Mesenchymal stem cell (in vitro differentiated cells and primary cell): Measurements from ENCODE around the gene HKDC1.
A peak's percentile ranks its signal among the peaks of the same experiment; 100 is the strongest.

Source experiments
- DNase-seq: peaks from one replicate; pipeline ENCODE4 v3.0.0-alpha.2; 2013
- H2AFZ ChIP-seq: one replicate; pipeline ENCODE4 v1.6.1; 2013; ENCODE audit warnings: low read depth, mild to moderate bottlenecking, control low read depth, inconsistent platforms, low read length, moderate library complexity
- H2AK5ac ChIP-seq: 2 replicates; pipeline ENCODE4 v1.6.1; 2013; ENCODE audit warnings: low read length, moderate library complexity, mild to moderate bottlenecking, inconsistent platforms; ENCODE audit not compliant: severe bottlenecking
- H2BK120ac ChIP-seq: one replicate; pipeline ENCODE4 v1.6.1; 2013; ENCODE audit warnings: low read depth, mild to moderate bottlenecking, inconsistent platforms, low read length, moderate library complexity
- H2BK12ac ChIP-seq, 2 experiments: one replicate each; pipeline ENCODE4 v1.6.1; 2013; ENCODE audit warnings: inconsistent platforms in 2 of 2, low read length in 2 of 2, mild to moderate bottlenecking in 2 of 2, moderate library complexity in 2 of 2, control low read depth in 1 of 2
- H2BK15ac ChIP-seq: one replicate; pipeline ENCODE4 v1.6.1; 2013; ENCODE audit warnings: mild to moderate bottlenecking, low read depth, inconsistent platforms; ENCODE audit not compliant: poor library complexity, severe bottlenecking
- H2BK5ac ChIP-seq: 2 replicates; pipeline ENCODE4 v1.6.1; 2013; ENCODE audit warnings: low read depth, mild to moderate bottlenecking, low read length, control low read depth, inconsistent platforms; ENCODE audit not compliant: poor library complexity, severe bottlenecking
- H3K14ac ChIP-seq, 2 experiments: one replicate each; pipeline ENCODE4 v1.6.1; 2013; ENCODE audit warnings: inconsistent platforms in 2 of 2, low read length in 2 of 2, control low read depth in 1 of 2, mild to moderate bottlenecking in 1 of 2, moderate library complexity in 1 of 2
- H3K18ac ChIP-seq, 2 experiments: one replicate each; pipeline ENCODE4 v1.6.1; 2013; ENCODE audit warnings: inconsistent platforms in 2 of 2, low read length in 2 of 2, control low read depth in 1 of 2, low read depth in 1 of 2, mild to moderate bottlenecking in 1 of 2
- H3K23ac ChIP-seq, 2 experiments: one replicate each; pipeline ENCODE4 v1.6.1; 2013; ENCODE audit warnings: inconsistent platforms in 2 of 2, low read length in 2 of 2, mild to moderate bottlenecking in 2 of 2, moderate library complexity in 2 of 2, control low read depth in 1 of 2
- H3K27ac ChIP-seq: 2 replicates; pipeline ENCODE4 v1.5.1; 2013; ENCODE audit warnings: mild to moderate bottlenecking, moderate library complexity, low read length, control low read depth, inconsistent platforms; ENCODE audit not compliant: poor library complexity, severe bottlenecking
- H3K27me3 ChIP-seq, 2 experiments: 2 replicates each; pipeline versions ENCODE4 v1.6.1 to v1.7.0; 2013; ENCODE audit warnings: low read length in 2 of 2, mild to moderate bottlenecking in 2 of 2, moderate library complexity in 2 of 2, control low read depth in 1 of 2, inconsistent platforms in 1 of 2; ENCODE audit not compliant: control insufficient read depth in 1 of 2, insufficient read depth in 1 of 2
- H3K36me3 ChIP-seq, 2 experiments: 2 replicates each; pipeline versions ENCODE4 v1.6.1 to v1.7.0; 2013; ENCODE audit warnings: low read length in 2 of 2, control low read depth in 1 of 2, inconsistent platforms in 1 of 2, low read depth in 1 of 2, mild to moderate bottlenecking in 1 of 2; ENCODE audit not compliant: insufficient read depth in 2 of 2, control insufficient read depth in 1 of 2
- H3K4ac ChIP-seq, 2 experiments: one replicate each; pipeline ENCODE4 v1.6.1; 2013; ENCODE audit warnings: inconsistent platforms in 2 of 2, low read length in 2 of 2, mild to moderate bottlenecking in 2 of 2, moderate library complexity in 2 of 2, control low read depth in 1 of 2, low read depth in 1 of 2
- H3K4me1 ChIP-seq: 2 replicates; pipeline ENCODE4 v1.6.1; 2013; ENCODE audit warnings: low read depth, low read length, control low read depth; ENCODE audit not compliant: control insufficient read depth, insufficient read depth
- H3K4me2 ChIP-seq: 2 replicates; pipeline ENCODE4 v1.6.1; 2013; ENCODE audit warnings: low read length, mild to moderate bottlenecking, inconsistent platforms; ENCODE audit not compliant: poor library complexity, severe bottlenecking
- H3K4me3 ChIP-seq, 2 experiments: 2 replicates each; pipeline versions ENCODE4 v1.5.1 to v1.7.0; 2013; ENCODE audit warnings: low read length in 2 of 2, mild to moderate bottlenecking in 2 of 2, control low read depth in 1 of 2, low read depth in 1 of 2; ENCODE audit not compliant: insufficient read depth in 1 of 2
- H3K79me1 ChIP-seq: replicated peaks from 2 replicates; pipeline ENCODE4 v1.6.1; 2013; ENCODE audit warnings: mild to moderate bottlenecking, control low read depth, low read length, inconsistent platforms; ENCODE audit not compliant: poor library complexity, severe bottlenecking
- H3K9ac ChIP-seq: 2 replicates; pipeline ENCODE4 v1.7.0; 2013; ENCODE audit warnings: mild to moderate bottlenecking, low read length, moderate library complexity
- H3K9me3 ChIP-seq: 2 replicates; pipeline ENCODE4 v1.7.0; 2013; ENCODE audit warnings: mild to moderate bottlenecking, low read length; ENCODE audit not compliant: control insufficient read depth
- H4K8ac ChIP-seq: one replicate; pipeline ENCODE4 v1.6.1; 2013; ENCODE audit warnings: inconsistent platforms, mild to moderate bottlenecking, low read length, moderate library complexity
- H4K91ac ChIP-seq: one replicate; pipeline ENCODE4 v1.6.1; 2013; ENCODE audit warnings: mild to moderate bottlenecking, low read length, inconsistent platforms
- WGBS: methylation state at CpG from one replicate; pipeline ENCODE4 v1.1.7; 2013; ENCODE audit warnings: mixed read lengths; 5-methylcytosine and 5-hydroxymethylcytosine counted together

HKDC1 gene

GRCh38 chr10:69180525-69181204 lies 39.5 kb upstream of the HKDC1 start:
- H2BK15ac ChIP-seq = no peak overlapping the region
- H3K79me1 ChIP-seq = peaks cover 5% of the 10 kb centered on the region
- WGBS = 5% methylated on average over 27 of the region's 29 CpGs
- H4K8ac ChIP-seq = peak overlapping the region; percentile 97
- no peak overlapping the region for H2BK12ac ChIP-seq
- DNase-seq = peak; percentile 57
- H2BK5ac ChIP-seq = no peak overlapping the region
- peaks cover 0 to 19% of the 10 kb centered on the region in 2 experiments for H3K36me3 ChIP-seq
- H3K4me1 ChIP-seq = peaks cover 12% of the 10 kb centered on the region
- peak overlapping the region; percentile 94 for H2AFZ ChIP-seq
- H4K91ac ChIP-seq = peak overlapping the region; percentile 29
- H3K14ac ChIP-seq = no peak overlapping the region
- peak overlapping the region; percentile 95 to 98 for H3K4me3 ChIP-seq
- no peak overlapping the region for H2BK120ac ChIP-seq
- H3K4me2 ChIP-seq = peak overlapping the region; percentile 69
- H3K27me3 ChIP-seq = no peaks in the 10 kb centered on the region
- H3K9ac ChIP-seq = peak overlapping the region; percentile 95
- H2AK5ac ChIP-seq = no peak overlapping the region
- peak overlapping the region; percentile 48 for H3K27ac ChIP-seq
- no peak overlapping the region for H3K18ac ChIP-seq
- H3K23ac ChIP-seq = no peak overlapping the region
- no peaks in the 10 kb centered on the region for H3K9me3 ChIP-seq
- H3K4ac ChIP-seq = peak overlapping the region in 1 of 2 experiments; percentile 83

- Histone ChIP-seq H2AFZ (no peak overlapping the region), H3K4ac (no peak overlapping the region), H4K8ac (no peak overlapping the region), H2BK15ac (no peak overlapping the region), H3K9me3 (no peaks in the 10 kb centered on the region), H4K91ac (no peak overlapping the region), H3K4me1 (peaks cover 12% of the 10 kb centered on the region), H3K9ac (peak overlapping the region; percentile 95), H3K14ac (no peak overlapping the region), H3K36me3 (peaks cover 3 to 27% of the 10 kb centered on the region in 2 experiments), H3K18ac (no peak overlapping the region), H3K4me2 (peak overlapping the region; percentile 49), H3K4me3 (peak overlapping the region in 1 of 2 experiments; percentile 98), H3K79me1 (peaks cover 7% of the 10 kb centered on the region), H2BK120ac (no peak overlapping the region), H3K27me3 (no peaks in the 10 kb centered on the region), H3K27ac (no peak overlapping the region), H2BK12ac (no peak overlapping the region), H2BK5ac (no peak overlapping the region), H3K23ac (no peak overlapping the region), H2AK5ac (no peak overlapping the region)
- WGBS = 73% methylated on average over 1 of the region's 1 CpG
- no peak for DNase-seq
Measured at GRCh38 chr10:69181433-69181832, 38.7 kb upstream of the HKDC1 start.

- no peak overlapping the region for H3K4ac ChIP-seq
- peaks cover 9% of the 10 kb centered on the region for H3K79me1 ChIP-seq
- H3K4me2 ChIP-seq = no peak overlapping the region
- no peak overlapping the region for H4K91ac ChIP-seq
- H3K27me3 ChIP-seq = no peaks in the 10 kb centered on the region
- no peak overlapping the region for H2AFZ ChIP-seq
- WGBS = 100% methylated on average over 1 of the region's 4 CpGs
- no peak overlapping the region for H2BK120ac ChIP-seq
- H2AK5ac ChIP-seq = no peak overlapping the region
- no peak overlapping the region for H3K9ac ChIP-seq
- no peak overlapping the region for H2BK15ac ChIP-seq
- peaks cover 12% of the 10 kb centered on the region for H3K4me1 ChIP-seq
- no peak overlapping the region for H3K27ac ChIP-seq
- H3K36me3 ChIP-seq = peaks cover 6 to 33% of the 10 kb centered on the region in 2 experiments
- no peak overlapping the region for H2BK5ac ChIP-seq
- H3K4me3 ChIP-seq = no peak overlapping the region
- no peak overlapping the region for H3K18ac ChIP-seq
- no peak overlapping the region for H2BK12ac ChIP-seq
- H4K8ac ChIP-seq = no peak overlapping the region
- no peak overlapping the region for H3K23ac ChIP-seq
- no peak for DNase-seq
- H3K9me3 ChIP-seq = no peaks in the 10 kb centered on the region
- H3K14ac ChIP-seq = no peak overlapping the region
Measured at GRCh38 chr10:69182005-69182404, 38.1 kb upstream of the HKDC1 start.

- Histone ChIP-seq H3K27me3 (no peaks in the 10 kb centered on the region), H2AFZ (no peak overlapping the region), H3K27ac (no peak overlapping the region), H3K4me2 (no peak overlapping the region), H3K9ac (no peak overlapping the region), H3K4me3 (no peak overlapping the region), H4K8ac (no peak overlapping the region), H3K4ac (no peak overlapping the region), H3K23ac (no peak overlapping the region), H3K14ac (no peak overlapping the region), H2AK5ac (no peak overlapping the region), H4K91ac (no peak overlapping the region), H2BK120ac (no peak overlapping the region), H3K9me3 (no peaks in the 10 kb centered on the region), H2BK5ac (no peak overlapping the region), H2BK12ac (no peak overlapping the region), H3K4me1 (peaks cover 3% of the 10 kb centered on the region), H3K36me3 (peaks cover 16 to 73% of the 10 kb centered on the region in 2 experiments), H3K18ac (no peak overlapping the region), H2BK15ac (no peak overlapping the region), H3K79me1 (peaks cover 19% of the 10 kb centered on the region)
- no peak for DNase-seq
- WGBS = no CpG with 5 or more reads among the region's 1 CpG
Measured at GRCh38 chr10:69186524-69186923, 33.6 kb upstream of the HKDC1 start.
